Keratinocyte (primary cell): ENCODE results near the gene USP31. TPM values are rescaled to one million over a fixed set of nuclear protein-coding genes. Genes with fewer than 3 reads are reported as not detected.

ENCODE experiments used
- DNase-seq: peaks from one replicate; pipeline ENCODE4 v3.0.0-alpha.2; 2011; ENCODE audit warnings: low read depth, missing footprints, low spot score
- FAIRE-seq: peaks from 2 replicates; lab custom pipeline; 2011; peaks lifted over from hg19 to GRCh38; lab: Jason Lieb, UNC
- H2AFZ ChIP-seq: 2 replicates; pipeline ENCODE4 v1.6.0; 2012; ENCODE audit warnings: low read length, control low read depth, inconsistent platforms; ENCODE audit not compliant: control insufficient read depth
- H3K27ac ChIP-seq: 2 replicates; pipeline ENCODE4 v1.5.1; 2011; ENCODE audit warnings: low read length; ENCODE audit not compliant: control insufficient read depth, insufficient read depth
- H3K27me3 ChIP-seq: 3 replicates; pipeline ENCODE4 v1.6.0; 2011; ENCODE audit warnings: low read length; ENCODE audit not compliant: control insufficient read depth, insufficient read depth; ENCODE audit errors: extremely low read depth
- H3K36me3 ChIP-seq, 2 experiments: 2 replicates in 1 of 2; 3 replicates in 1 of 2; pipeline ENCODE4 v1.5.1; 2011; ENCODE audit warnings: low read length in 2 of 2, mild to moderate bottlenecking in 1 of 2; ENCODE audit not compliant: control insufficient read depth in 2 of 2, insufficient read depth in 2 of 2; ENCODE audit errors: extremely low read depth in 1 of 2
- H3K4me1 ChIP-seq: 3 replicates; pipeline ENCODE4 v1.5.1; 2011; ENCODE audit warnings: low read length; ENCODE audit not compliant: control insufficient read depth, insufficient read depth; ENCODE audit errors: extremely low read depth
- H3K4me2 ChIP-seq: 3 replicates; pipeline ENCODE4 v1.6.0; 2011; ENCODE audit warnings: low read depth, low read length; ENCODE audit not compliant: control insufficient read depth, insufficient read depth; ENCODE audit errors: extremely low read depth
- H3K4me3 ChIP-seq, 3 experiments: fragments of 200-600 bp in 1 of 3; sonication (generic) in 1 of 3; 2 replicates in 2 of 3; 3 replicates in 1 of 3; pipeline ENCODE4 v1.5.1; 2011 to 2016; ENCODE audit warnings: low read length in 3 of 3, mild to moderate bottlenecking in 3 of 3, control low read depth in 2 of 3, inconsistent platforms in 1 of 3, low read depth in 1 of 3, mixed read lengths in 1 of 3, mixed run types in 1 of 3, moderate library complexity in 1 of 3; ENCODE audit not compliant: control insufficient read depth in 2 of 3, insufficient read depth in 2 of 3; ENCODE audit errors: extremely low read depth in 1 of 3
- H3K79me2 ChIP-seq: 2 replicates; pipeline ENCODE4 v1.6.0; 2012; ENCODE audit warnings: low read length; ENCODE audit not compliant: control insufficient read depth, insufficient read depth
- H3K9ac ChIP-seq: 3 replicates; pipeline ENCODE4 v1.6.0; 2011; ENCODE audit warnings: low read length; ENCODE audit not compliant: control insufficient read depth, insufficient read depth; ENCODE audit errors: extremely low read depth
- H3K9me1 ChIP-seq: 3 replicates; pipeline ENCODE4 v1.6.0; 2011; ENCODE audit warnings: low read length; ENCODE audit not compliant: control insufficient read depth, insufficient read depth; ENCODE audit errors: extremely low read depth
- H3K9me3 ChIP-seq: 2 replicates; pipeline ENCODE4 v1.5.1; 2012; ENCODE audit warnings: low read depth, low read length; ENCODE audit not compliant: control insufficient read depth
- H4K20me1 ChIP-seq: 3 replicates; pipeline ENCODE4 v1.6.0; 2011; ENCODE audit warnings: low read length; ENCODE audit not compliant: control insufficient read depth, insufficient read depth; ENCODE audit errors: extremely low read depth
- EZH2 ChIP-seq: IDR thresholded peaks from one replicate; pipeline ENCODE4 v1.6.1; 2012; ENCODE audit warnings: inconsistent platforms, mild to moderate bottlenecking, low read length, moderate library complexity
- dilution Hi-C: fragments of 300-500 bp; cut with MboI; formaldehyde crosslinking; loops from one replicate; pipeline ENCODE4 v1.7.0; 2020; ENCODE audit warnings: low sequenced_read_pairs; ENCODE audit not compliant: extremely low pct_ligation_motif_present
- polyA plus RNA-seq, 5 experiments: library from polyadenylated mRNA; depleted of rRNA in 3 of 5; stranded (reverse) in 3 of 5; stranded (forward) in 1 of 5; unstranded in 1 of 5; fragments of >200 nt; gene quantifications; 1 replicate in 1 of 5; 2 replicates in 3 of 5; 3 replicates in 1 of 5; pipeline versions ENCODE4 v1.2.1 to v1.2.3, GENCODE V29; 2011 to 2012; ENCODE audit warnings: missing spikeins in 2 of 5, low read depth in 1 of 5, low replicate concordance in 1 of 5
- TF ChIP-seq, protein P1 (sequence below), 3 experiments: IDR thresholded peaks in 1 of 3; conservative IDR thresholded peaks in 1 of 3; optimal IDR thresholded peaks in 1 of 3; 2 replicates in 2 of 3; 3 replicates in 1 of 3; pipeline versions ENCODE3 to v1.5.1; 2011; ENCODE audit warnings: low read length in 3 of 3, mild to moderate bottlenecking in 3 of 3, moderate library complexity in 2 of 3, control low read depth in 1 of 3, inconsistent platforms in 1 of 3; ENCODE audit not compliant: insufficient read depth in 2 of 3; ENCODE audit errors: extremely low read depth in 1 of 3

USP31 gene
- polyA plus RNA-seq, 1 donor (not counting 4 experiments of a cell fraction or from before 2014, with no cell fraction given) = 16.3 TPM

DNA sequence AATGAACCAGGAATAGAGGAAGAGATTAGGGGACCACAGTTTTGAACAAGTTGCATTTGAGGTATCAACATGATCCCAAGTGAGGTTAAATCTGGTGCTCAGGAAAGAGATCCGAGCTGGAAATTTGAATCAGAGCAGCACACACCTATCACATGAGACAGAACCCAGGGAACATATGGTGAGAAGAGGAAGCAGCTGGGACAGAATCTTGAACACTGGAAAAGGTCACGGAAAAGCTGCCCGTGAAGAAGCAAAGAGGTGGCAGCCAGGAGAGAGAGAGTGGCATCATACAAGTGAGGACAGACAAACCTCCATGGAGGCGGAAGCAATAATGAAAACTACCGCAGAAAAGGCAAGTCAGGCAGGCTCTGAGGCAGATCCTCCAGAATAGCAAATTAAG is 36.1 kb downstream of the USP31 start:
- Histone ChIP-seq H3K9me3 (no peaks in the 10 kb centered on the region), H3K36me3 (no peaks in the 10 kb centered on the region), H3K9me1 (no peaks in the 10 kb centered on the region), H3K4me3 (no peak overlapping the region), H2AFZ (no peak overlapping the region), H3K9ac (no peak overlapping the region), H3K79me2 (peaks cover 88% of the 10 kb centered on the region), H3K27me3 (no peaks in the 10 kb centered on the region), H3K4me2 (no peak overlapping the region), H3K27ac (no peak overlapping the region), H4K20me1 (peaks cover 3% of the 10 kb centered on the region), H3K4me1 (peaks cover 32% of the 10 kb centered on the region)
- no peak for TF ChIP-seq EZH2
- TF ChIP-seq, protein P1, sequence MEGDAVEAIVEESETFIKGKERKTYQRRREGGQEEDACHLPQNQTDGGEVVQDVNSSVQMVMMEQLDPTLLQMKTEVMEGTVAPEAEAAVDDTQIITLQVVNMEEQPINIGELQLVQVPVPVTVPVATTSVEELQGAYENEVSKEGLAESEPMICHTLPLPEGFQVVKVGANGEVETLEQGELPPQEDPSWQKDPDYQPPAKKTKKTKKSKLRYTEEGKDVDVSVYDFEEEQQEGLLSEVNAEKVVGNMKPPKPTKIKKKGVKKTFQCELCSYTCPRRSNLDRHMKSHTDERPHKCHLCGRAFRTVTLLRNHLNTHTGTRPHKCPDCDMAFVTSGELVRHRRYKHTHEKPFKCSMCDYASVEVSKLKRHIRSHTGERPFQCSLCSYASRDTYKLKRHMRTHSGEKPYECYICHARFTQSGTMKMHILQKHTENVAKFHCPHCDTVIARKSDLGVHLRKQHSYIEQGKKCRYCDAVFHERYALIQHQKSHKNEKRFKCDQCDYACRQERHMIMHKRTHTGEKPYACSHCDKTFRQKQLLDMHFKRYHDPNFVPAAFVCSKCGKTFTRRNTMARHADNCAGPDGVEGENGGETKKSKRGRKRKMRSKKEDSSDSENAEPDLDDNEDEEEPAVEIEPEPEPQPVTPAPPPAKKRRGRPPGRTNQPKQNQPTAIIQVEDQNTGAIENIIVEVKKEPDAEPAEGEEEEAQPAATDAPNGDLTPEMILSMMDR (optimal IDR thresholded peaks at IDR 0.05 in 1 of 3, IDR thresholded peaks at IDR 0.05 in 1 of 3, conservative IDR thresholded peaks at IDR 0.05 in 1 of 3; ENCODE audit: extremely low read depth in 1 of 3, insufficient read depth in 2 of 3, low read length in 3 of 3) = no peak
- dilution Hi-C loops = no loop called here
- no peak for DNase-seq
- FAIRE-seq = peak; percentile 36

DNA sequence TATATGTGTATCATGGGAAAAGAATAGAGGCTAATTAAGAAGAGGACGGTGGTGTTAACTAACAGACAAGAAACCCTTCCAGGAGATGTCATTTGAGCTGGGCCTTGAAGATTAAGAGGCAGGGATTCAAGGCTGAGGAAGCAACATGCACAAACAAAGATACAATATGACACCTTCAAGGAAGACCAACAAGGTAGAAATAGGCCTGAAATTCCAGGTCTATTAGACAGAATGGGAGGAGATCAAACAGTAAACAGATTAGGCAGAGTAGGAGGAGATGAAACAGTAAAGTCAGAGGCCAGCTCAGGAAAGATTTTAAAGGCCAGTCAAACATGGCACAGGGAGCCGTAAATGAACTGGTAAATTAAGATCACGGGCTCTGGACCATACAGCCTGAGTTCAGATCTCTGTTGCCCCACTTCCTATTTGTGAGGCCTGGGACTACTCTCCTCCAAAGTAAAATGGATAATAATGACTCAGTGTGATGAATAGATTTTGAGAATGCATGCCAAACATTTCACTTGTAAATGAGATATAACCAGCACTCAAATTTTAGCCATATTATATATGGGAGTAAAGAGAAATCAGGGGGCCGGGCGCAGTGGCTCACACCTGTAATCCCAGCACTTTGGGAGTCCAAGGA is 38.9 kb downstream of the USP31 start:
- peaks cover 80% of the 10 kb centered on the region for H3K79me2 ChIP-seq
- H3K9me3 ChIP-seq = no peaks in the 10 kb centered on the region
- no peak overlapping the region for H3K4me2 ChIP-seq
- no peak overlapping the region for H2AFZ ChIP-seq
- peaks cover 23% of the 10 kb centered on the region for H3K4me1 ChIP-seq
- FAIRE-seq (no peak), DNase-seq (no peak)
- H3K9me1 ChIP-seq = no peaks in the 10 kb centered on the region
- TF ChIP-seq EZH2 = no peak
- TF ChIP-seq, protein P1 (optimal IDR thresholded peaks at IDR 0.05 in 1 of 3, IDR thresholded peaks at IDR 0.05 in 1 of 3, conservative IDR thresholded peaks at IDR 0.05 in 1 of 3; ENCODE audit: extremely low read depth in 1 of 3, insufficient read depth in 2 of 3, low read length in 3 of 3) = no peak
- no peak overlapping the region for H3K27ac ChIP-seq
- no peaks in the 10 kb centered on the region for H3K27me3 ChIP-seq
- H3K36me3 ChIP-seq = peaks cover 6 to 19% of the 10 kb centered on the region in 2 experiments
- H3K4me3 ChIP-seq = no peak overlapping the region
- dilution Hi-C loops = no loop called here
- no peak overlapping the region for H3K9ac ChIP-seq
- peaks cover 3% of the 10 kb centered on the region for H4K20me1 ChIP-seq
